Caco-2 (cell line): ENCODE measurements around the gene INPP5D. TPM values are rescaled to one million over a fixed set of nuclear protein-coding genes. Genes with fewer than 3 reads are reported as not detected.

Experiments used
- BruUV-seq: library from RNA; stranded (reverse); fragments of 400-500 nt; replicated peaks from 2 replicates; lab custom pipeline; 2021; lab: Mats Ljungman, UMichigan
- CTCF ChIA-PET: fragments of 300-600 bp; sonication (Branson Sonifier 250); formaldehyde crosslinking; loops from one replicate; lab custom pipeline; 2022; ENCODE audit warnings: antibody characterized with exemption; lab: Charles Lee
- POLR2A ChIA-PET: fragments of 300-600 bp; sonication (Branson Sonifier 250); formaldehyde crosslinking; loops from one replicate; lab custom pipeline; 2022; ENCODE audit warnings: antibody characterized with exemption; lab: Charles Lee
- DNase-seq, 2 experiments: peaks; one replicate each; pipeline versions ENCODE4 v3.0.0 to v3.0.0-alpha.2; 2020 to 2022
- H3K27me3 ChIP-seq: replicated peaks from 2 replicates; pipeline ENCODE4 v1.6.0; 2011; ENCODE audit warnings: low read length; ENCODE audit not compliant: control insufficient read depth, insufficient read depth
- H3K36me3 ChIP-seq: 2 replicates; pipeline ENCODE4 v1.5.1; 2011; ENCODE audit warnings: low read length; ENCODE audit not compliant: control insufficient read depth, insufficient read depth
- H3K4me1 ChIP-seq: fragments of 250-450 bp; sonication (Bioruptor Pico); 2 replicates; pipeline ENCODE4 v1.5.1; 2020; ENCODE audit warnings: mild to moderate bottlenecking
- H3K4me3 ChIP-seq: 2 replicates; pipeline ENCODE4 v1.5.1; 2011; ENCODE audit warnings: low read depth, mild to moderate bottlenecking, control low read depth, low read length
- H3K9me3 ChIP-seq: fragments of 250-450 bp; sonication (Bioruptor Pico); 2 replicates; pipeline ENCODE4 v1.5.1; 2020; ENCODE audit warnings: mild to moderate bottlenecking, moderate library complexity
- H3K27ac Mint-ChIP-seq: one replicate; pipeline ENCODE4 v1.8.0; 2022; ENCODE audit warnings: mixed read lengths; ENCODE audit not compliant: unreplicated experiment
- H3K27me3 Mint-ChIP-seq: one replicate; pipeline ENCODE4 v1.8.0; 2022; ENCODE audit warnings: mixed read lengths; ENCODE audit not compliant: insufficient read depth, unreplicated experiment
- H3K36me3 Mint-ChIP-seq: one replicate; pipeline ENCODE4 v1.8.0; 2022; ENCODE audit warnings: mild to moderate bottlenecking, mixed read lengths; ENCODE audit not compliant: insufficient read depth, unreplicated experiment
- H3K4me1 Mint-ChIP-seq: one replicate; pipeline ENCODE4 v1.8.0; 2022; ENCODE audit warnings: low read depth, mixed read lengths; ENCODE audit not compliant: unreplicated experiment
- H3K4me3 Mint-ChIP-seq: one replicate; pipeline ENCODE4 v1.8.0; 2022; ENCODE audit warnings: mild to moderate bottlenecking, moderate library complexity, mixed read lengths; ENCODE audit not compliant: unreplicated experiment
- H3K9me3 Mint-ChIP-seq: one replicate; pipeline ENCODE4 v1.8.0; 2022; ENCODE audit warnings: mixed read lengths; ENCODE audit not compliant: unreplicated experiment
- CTCF ChIP-seq, 2 experiments: fragments of 200-600 bp in 1 of 2; IDR thresholded peaks; 1 replicate in 1 of 2; 2 replicates in 1 of 2; pipeline versions ENCODE4 v1.5.1 to v1.8.0; 2011 to 2022; ENCODE audit warnings: antibody characterized with exemption in 1 of 2, control low read depth in 1 of 2, inconsistent platforms in 1 of 2, low read depth in 1 of 2, low read length in 1 of 2, mild to moderate bottlenecking in 1 of 2, moderate library complexity in 1 of 2; ENCODE audit not compliant: insufficient read depth in 1 of 2, severe bottlenecking in 1 of 2, unreplicated experiment in 1 of 2
- intact Hi-C: fragments of 100-400 bp; cut with micrococcal nuclease; formaldehyde crosslinking; loops from one replicate; pipeline ENCODE4 v1.10.0; 2022; ENCODE audit not compliant: unreplicated experiment
- total RNA-seq: library from RNA; stranded (reverse); gene quantifications from 2 replicates; pipeline ENCODE4 v1.2.3, GENCODE V29; 2022

INPP5D gene
- total RNA-seq, 1 experiment from 2014 or later = not detected

GRCh38 chr2:233023007-233023760 is 37.0 kb upstream of the INPP5D start:
- H3K4me3 ChIP-seq = no peak overlapping the region
- H3K27me3 ChIP-seq = no peaks in the 10 kb centered on the region
- ChIA-PET CTCF (no interaction called here), POLR2A (no interaction called here)
- H3K4me1 ChIP-seq = no peaks in the 10 kb centered on the region
- Mint-ChIP-seq H3K27me3 (no peaks in the 10 kb centered on the region), H3K27ac (no peak overlapping the region), H3K4me3 (no peak overlapping the region), H3K36me3 (no peaks in the 10 kb centered on the region), H3K9me3 (no peaks in the 10 kb centered on the region), H3K4me1 (no peaks in the 10 kb centered on the region)
- TF ChIP-seq CTCF (IDR thresholded peaks at IDR 0.05; ENCODE audit: insufficient read depth in 1 of 2, low read depth in 1 of 2, low read length in 1 of 2, severe bottlenecking in 1 of 2, unreplicated experiment in 1 of 2) = no peak
- intact Hi-C loops = no loop called here
- no TSS peak for BruUV-seq
- H3K9me3 ChIP-seq = no peaks in the 10 kb centered on the region
- no peak for DNase-seq
- H3K36me3 ChIP-seq = no peaks in the 10 kb centered on the region

- H3K27me3 ChIP-seq = no peaks in the 10 kb centered on the region
- H3K9me3 ChIP-seq = no peaks in the 10 kb centered on the region
- Mint-ChIP-seq H3K9me3 (no peaks in the 10 kb centered on the region), H3K4me3 (no peak overlapping the region), H3K36me3 (no peaks in the 10 kb centered on the region), H3K27ac (no peak overlapping the region), H3K4me1 (no peaks in the 10 kb centered on the region), H3K27me3 (no peaks in the 10 kb centered on the region)
- CTCF ChIA-PET = no interaction called here
- POLR2A ChIA-PET = no interaction called here
- intact Hi-C loops = no loop called here
- H3K4me1 ChIP-seq = no peaks in the 10 kb centered on the region
- no TSS peak for BruUV-seq
- H3K36me3 ChIP-seq = no peaks in the 10 kb centered on the region
- H3K4me3 ChIP-seq = no peak overlapping the region
- TF ChIP-seq CTCF (IDR thresholded peaks at IDR 0.05; ENCODE audit: insufficient read depth in 1 of 2, low read depth in 1 of 2, low read length in 1 of 2, severe bottlenecking in 1 of 2, unreplicated experiment in 1 of 2) = no peak
- no peak for DNase-seq
Observed at GRCh38 chr2:233023761-233024410, 36.3 kb upstream of the INPP5D start.

GRCh38 chr2:233025706-233026105 is 34.4 kb upstream of the INPP5D start:
- Mint-ChIP-seq H3K4me3 (no peak overlapping the region), H3K27ac (no peak overlapping the region), H3K9me3 (no peaks in the 10 kb centered on the region), H3K27me3 (no peaks in the 10 kb centered on the region), H3K4me1 (no peaks in the 10 kb centered on the region), H3K36me3 (no peaks in the 10 kb centered on the region)
- intact Hi-C loops = no loop called here
- Histone ChIP-seq H3K27me3 (no peaks in the 10 kb centered on the region), H3K36me3 (no peaks in the 10 kb centered on the region), H3K9me3 (no peaks in the 10 kb centered on the region), H3K4me1 (no peaks in the 10 kb centered on the region), H3K4me3 (no peak overlapping the region)
- ChIA-PET POLR2A (no interaction called here), CTCF (no interaction called here)
- peak in 1 of 2 experiments; percentile 4 for DNase-seq
- TF ChIP-seq CTCF (IDR thresholded peaks at IDR 0.05; ENCODE audit: insufficient read depth in 1 of 2, low read depth in 1 of 2, low read length in 1 of 2, severe bottlenecking in 1 of 2, unreplicated experiment in 1 of 2) = no peak
- BruUV-seq = no TSS peak
